GM12891 (cell line): ENCODE results near the gene CYP3A5.

ENCODE experiments used
- POLR2A ChIP-seq: IDR thresholded peaks from 2 replicates; pipeline ENCODE4 v1.6.1; 2011; ENCODE audit warnings: low read depth, low read length, control low read depth
- POLR2AphosphoS5 ChIP-seq: IDR thresholded peaks from 2 replicates; pipeline ENCODE4 v1.6.1; 2011; ENCODE audit warnings: low read depth, low read length, control low read depth

- TF ChIP-seq POLR2A, result no peak
- TF ChIP-seq POLR2AphosphoS5, result no peak
Observed at GRCh38 chr7:99709838-99710578, 30.2 kb upstream of the CYP3A5 start.
